Testis (tissue), 3 donors: ENCODE measurements around the gene ASTN1. TPM values are rescaled to one million over a fixed set of nuclear protein-coding genes. Genes with fewer than 3 reads are reported as not detected.
A peak's percentile ranks its signal among the peaks of the same experiment; 100 is the strongest.

ENCODE experiments used
- DNase-seq: peaks from one replicate; pipeline ENCODE4 v3.0.0-alpha.2; 2019
- H3K27ac ChIP-seq, 2 donors: fragments of 200-600 bp; sonication (generic); one replicate each; pipeline ENCODE4 v1.5.1; 2019
- H3K27me3 ChIP-seq: fragments of 200-600 bp; sonication (generic); one replicate; pipeline ENCODE4 v1.5.1; 2019
- H3K36me3 ChIP-seq: fragments of 200-600 bp; sonication (generic); one replicate; pipeline ENCODE4 v1.5.1; 2017; ENCODE audit warnings: low read depth; ENCODE audit errors: missing control alignments
- H3K4me1 ChIP-seq: fragments of 200-600 bp; sonication (generic); one replicate; pipeline ENCODE4 v1.5.1; 2019
- H3K4me3 ChIP-seq, 2 donors: fragments of 200-600 bp; sonication (generic); one replicate each; pipeline ENCODE4 v1.5.1; 2017 to 2019
- H3K9me3 ChIP-seq: fragments of 200-600 bp; sonication (generic); one replicate; pipeline ENCODE4 v1.5.1; 2017
- CTCF ChIP-seq, 3 experiments: fragments of 450-650 bp in 2 of 3; fragments of 200-600 bp in 1 of 3; sonication (generic) in 1 of 3; IDR thresholded peaks; one replicate each; pipeline ENCODE4 v1.5.1; 2016 to 2019; ENCODE audit warnings: antibody characterized with exemption in 3 of 3, mild to moderate bottlenecking in 2 of 3, moderate library complexity in 1 of 3
- POLR2A ChIP-seq: fragments of 450-650 bp; IDR thresholded peaks from one replicate; pipeline ENCODE4 v1.6.1; 2017; ENCODE audit warnings: antibody characterized with exemption, mild to moderate bottlenecking, moderate library complexity
- WGBS, 2 donors: methylation state at CpG; one replicate each; pipeline ENCODE4 v1.1.5; 2018; 5-methylcytosine and 5-hydroxymethylcytosine counted together
- intact Hi-C: fragments of 100-400 bp; cut with DNase I; formaldehyde crosslinking; loops from one replicate; pipeline ENCODE4 v1.15.1; 2023; ENCODE audit warnings: low total_unique reads
- polyA plus RNA-seq: library from polyadenylated mRNA; stranded (reverse); fragments of 350-450 nt; fragmentation: Illumina TruSeq; extraction: RNeasy Lipid Tissue Mini Kit (QIAGEN cat#74804); gene quantifications from one replicate; pipeline ENCODE4 v1.2.3, GENCODE V29; 2014; ENCODE audit warnings: low read depth, low replicate concordance; ENCODE audit not compliant: insufficient read depth
- total RNA-seq, 2 donors: library from RNA; depleted of rRNA; stranded (reverse); fragments of >200 nt; gene quantifications; one replicate each; pipeline ENCODE4 v1.2.3, GENCODE V29; 2016

The ASTN1 gene
- total and polyA plus RNA-seq, 3 donors from 2014 or later, result 1.2 to 2.7 (median 2.1) TPM

DNA sequence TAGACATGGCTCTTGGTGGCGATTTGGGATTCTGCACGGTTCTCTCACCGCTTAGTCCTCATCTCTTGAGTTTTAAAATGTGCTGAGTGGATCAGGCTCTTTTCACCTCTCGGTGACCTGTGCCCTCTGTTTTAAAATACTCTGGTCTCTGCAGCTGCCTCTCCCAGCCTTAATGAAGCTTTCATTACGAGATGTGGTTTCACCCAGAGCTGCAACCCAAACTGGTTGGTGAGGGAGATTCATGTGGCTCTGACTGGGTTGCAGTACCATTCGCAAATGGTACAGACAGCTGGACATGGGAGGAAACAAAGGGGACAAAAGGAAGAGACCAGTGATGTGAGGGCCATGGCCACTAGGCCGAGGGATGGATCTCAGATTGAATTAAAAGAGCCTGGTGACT, 258.9 kb downstream of the ASTN1 start:
- H3K36me3 ChIP-seq, result no peaks in the 10 kb centered on the region
- H3K4me1 ChIP-seq, result no peaks in the 10 kb centered on the region
- no peaks in the 10 kb centered on the region for H3K27me3 ChIP-seq
- H3K27ac ChIP-seq, result no peak overlapping the region
- intact Hi-C loops, result no loop called here
- no peaks in the 10 kb centered on the region for H3K9me3 ChIP-seq
- no peak for DNase-seq
- no peak overlapping the region for H3K4me3 ChIP-seq
- TF ChIP-seq POLR2A (no peak), CTCF (IDR thresholded peaks at IDR 0.05) (no peak)
- WGBS, 2 donors, result 88 to 94% methylated on average over 7 of the region's 7 CpGs

DNA sequence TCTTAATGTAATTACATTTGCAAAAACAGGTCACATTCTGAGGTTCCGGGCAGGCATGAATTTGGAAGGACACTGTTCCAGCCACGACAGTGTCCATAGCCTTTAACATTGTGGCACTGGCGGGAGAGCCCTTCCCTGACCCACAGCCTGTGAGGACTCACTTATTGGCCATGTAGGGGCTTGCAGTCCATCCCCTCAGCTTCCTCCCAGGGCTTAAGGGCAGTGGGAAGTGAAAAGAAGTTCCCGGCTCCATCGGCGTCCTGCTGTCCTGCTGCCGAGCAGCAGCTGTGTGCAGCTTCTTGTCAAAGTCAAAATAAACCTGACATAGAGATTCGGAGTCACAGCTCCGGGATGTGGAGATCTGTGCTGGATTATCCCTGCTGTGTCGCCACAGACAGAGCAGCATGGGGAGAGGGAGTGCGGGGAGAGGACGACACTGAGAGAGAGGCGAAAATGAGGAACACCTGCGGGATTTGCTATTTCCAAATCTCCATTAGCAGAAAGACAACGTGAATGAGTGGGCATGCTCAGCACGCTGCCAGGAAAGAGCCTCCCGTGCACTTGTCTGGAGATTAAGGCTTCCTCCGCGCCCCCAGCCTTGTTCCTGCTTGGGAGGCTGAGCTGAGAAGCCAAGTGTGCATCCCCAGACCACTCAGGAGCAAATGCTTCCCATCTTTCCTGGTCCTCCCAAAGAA, 260.3 kb downstream of the ASTN1 start:
- Histone ChIP-seq H3K4me3 (no peak overlapping the region), H3K9me3 (no peaks in the 10 kb centered on the region), H3K27me3 (no peaks in the 10 kb centered on the region), H3K36me3 (no peaks in the 10 kb centered on the region), H3K4me1 (no peaks in the 10 kb centered on the region), H3K27ac (no peak overlapping the region)
- TF ChIP-seq CTCF (IDR thresholded peaks at IDR 0.05) (no peak), POLR2A (no peak)
- WGBS, 2 donors, result 8 to 10% methylated on average over 13 to 19 of the region's 19 CpGs
- peak; percentile 15 for DNase-seq
- intact Hi-C loops, result no loop called here

- TF ChIP-seq CTCF (IDR thresholded peaks at IDR 0.05) (no peak), POLR2A (no peak)
- intact Hi-C loops, result no loop called here
- H3K27me3 ChIP-seq, result no peaks in the 10 kb centered on the region
- no peaks in the 10 kb centered on the region for H3K9me3 ChIP-seq
- no peaks in the 10 kb centered on the region for H3K36me3 ChIP-seq
- DNase-seq, result no peak
- no peak overlapping the region for H3K27ac ChIP-seq
- H3K4me3 ChIP-seq, result no peak overlapping the region
- H3K4me1 ChIP-seq, result no peaks in the 10 kb centered on the region
- 45 to 55% methylated on average over 4 of the region's 4 CpGs for WGBS, 2 donors
Measured at GRCh38 chr1:176903474-176903873, 261.0 kb downstream of the ASTN1 start.

- Histone ChIP-seq H3K4me1 (no peaks in the 10 kb centered on the region), H3K4me3 (no peak overlapping the region), H3K9me3 (no peaks in the 10 kb centered on the region), H3K27me3 (no peaks in the 10 kb centered on the region), H3K36me3 (no peaks in the 10 kb centered on the region), H3K27ac (no peak overlapping the region)
- 95 to 96% methylated on average over 2 of the region's 2 CpGs for whole genome bisulfite sequencing, 2 donors
- TF ChIP-seq CTCF (IDR thresholded peaks at IDR 0.05), result no peak
- DNase-seq, result no peak
- intact Hi-C loops, result loop anchor here (10.0 kb wide), 2 partner anchors 275 to 1045 kb away; partner anchors contain the start of gene BRINP2
Measured at GRCh38 chr1:176899321-176899720, 265.2 kb downstream of the ASTN1 start.
